ENCODE results near the gene CSTPP1. TPM values are rescaled to one million over a fixed set of nuclear protein-coding genes. Genes with fewer than 3 reads are reported as not detected.

The CSTPP1 gene
- total and polyA plus RNA-seq, 2 donors (not counting 1 experiment from before 2014, with no cell fraction given) = 15.5 to 34.1 TPM

DNA sequence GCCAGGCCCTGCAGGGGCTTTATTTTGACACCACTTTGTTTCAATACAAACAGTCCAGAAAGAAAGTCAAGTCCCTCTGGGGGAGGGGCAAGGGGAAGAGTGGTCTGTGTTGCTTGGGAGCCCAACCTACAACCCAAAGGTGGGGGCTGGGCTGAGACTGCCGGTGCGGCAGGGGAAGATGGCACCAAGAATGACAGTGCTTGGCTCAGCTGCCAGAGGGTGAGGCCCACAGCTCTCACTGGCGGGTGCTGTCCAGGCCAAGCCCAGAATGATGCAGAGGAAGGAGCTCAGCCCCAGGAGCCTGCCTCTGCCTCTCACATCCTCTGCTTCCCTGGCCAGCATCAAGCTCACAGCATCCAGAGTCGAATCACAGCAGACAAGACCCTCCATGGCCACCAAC, 227.8 kb downstream of the CSTPP1 start:
- TF ChIP-seq EZH2 (IDR thresholded peaks at IDR 0.05; ENCODE audit: low read length, missing control alignments) (no peak), CTCF (conservative IDR thresholded peaks at IDR 0.05 in 1 of 2, IDR thresholded peaks at IDR 0.05 in 1 of 2; ENCODE audit: low read depth in 1 of 2, low read length in 2 of 2) (no peak)
- H3K79me2 ChIP-seq (ENCODE audit: control insufficient read depth, insufficient read depth, low read length) = peaks cover 1% of the 10 kb centered on the region
- no peak overlapping the region for H3K4me3 ChIP-seq (replicated peaks in 1 of 4; ENCODE audit: control extremely low read depth in 1 of 4, insufficient read depth in 1 of 4, low read depth in 3 of 4, low read length in 4 of 4)
- H3K36me3 ChIP-seq (ENCODE audit: control insufficient read depth, insufficient read depth, low read length) = peaks cover 31% of the 10 kb centered on the region
- no peaks in the 10 kb centered on the region for H3K4me1 ChIP-seq (ENCODE audit: control insufficient read depth, extremely low read depth, insufficient read depth, low read length)
- no peak overlapping the region for H3K9ac ChIP-seq (ENCODE audit: insufficient read depth, low read length)
- no peaks in the 10 kb centered on the region for H3K9me3 ChIP-seq (ENCODE audit: control insufficient read depth, insufficient read depth, low read depth, low read length)
- DNase-seq (ENCODE audit: low read depth in 2 of 2) = no peak
- H4K20me1 ChIP-seq (ENCODE audit: control insufficient read depth, extremely low read depth, insufficient read depth, low read length) = no peaks in the 10 kb centered on the region
- no peak overlapping the region for H3K27ac ChIP-seq (ENCODE audit: insufficient read depth, low read length)
- H3K4me2 ChIP-seq (ENCODE audit: extremely low read depth, insufficient read depth, low read length) = no peak overlapping the region
- H3K27me3 ChIP-seq (ENCODE audit: control insufficient read depth, insufficient read depth, low read length) = no peaks in the 10 kb centered on the region
- H2AFZ ChIP-seq (ENCODE audit: low read length) = no peak overlapping the region

DNA sequence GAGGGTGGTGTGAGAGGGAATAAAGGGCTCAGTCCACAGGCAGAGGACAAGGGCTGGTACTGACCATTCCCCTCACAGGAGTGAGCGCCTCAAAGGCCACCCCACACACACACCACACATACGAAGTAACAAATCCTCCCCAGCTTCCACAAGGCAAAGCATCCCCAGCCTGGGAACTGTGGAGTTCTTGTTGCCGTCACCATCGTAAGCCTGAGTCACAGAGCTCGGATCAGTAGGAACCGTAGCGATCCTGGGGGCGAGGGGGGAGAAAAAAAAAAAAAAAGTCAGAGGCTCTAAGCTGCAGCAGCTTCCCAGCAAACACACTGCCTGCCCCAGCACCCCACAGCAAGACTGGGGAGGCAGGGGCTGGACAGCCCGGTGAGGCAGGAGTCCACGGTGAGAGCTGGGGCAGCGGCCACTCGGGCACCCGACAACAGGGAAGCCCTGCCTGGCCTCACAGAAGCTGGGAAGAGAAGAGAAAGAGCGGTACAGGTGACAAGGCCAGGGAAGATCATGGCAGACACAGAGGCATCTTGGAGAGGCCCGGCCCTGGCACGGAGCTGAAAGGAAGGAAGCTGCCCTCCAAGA, 228.8 kb downstream of the CSTPP1 start:
- H3K9me3 ChIP-seq (ENCODE audit: control insufficient read depth, insufficient read depth, low read depth, low read length) = no peaks in the 10 kb centered on the region
- TF ChIP-seq EZH2 (IDR thresholded peaks at IDR 0.05; ENCODE audit: low read length, missing control alignments) = no peak
- no peak for TF ChIP-seq CTCF (conservative IDR thresholded peaks at IDR 0.05 in 1 of 2, IDR thresholded peaks at IDR 0.05 in 1 of 2; ENCODE audit: low read depth in 1 of 2, low read length in 2 of 2)
- no peak overlapping the region for H3K4me3 ChIP-seq (replicated peaks in 1 of 4; ENCODE audit: control extremely low read depth in 1 of 4, insufficient read depth in 1 of 4, low read depth in 3 of 4, low read length in 4 of 4)
- H4K20me1 ChIP-seq (ENCODE audit: control insufficient read depth, extremely low read depth, insufficient read depth, low read length) = no peaks in the 10 kb centered on the region
- no peak overlapping the region for H3K27ac ChIP-seq (ENCODE audit: insufficient read depth, low read length)
- H3K27me3 ChIP-seq (ENCODE audit: control insufficient read depth, insufficient read depth, low read length) = no peaks in the 10 kb centered on the region
- peaks cover 32% of the 10 kb centered on the region for H3K36me3 ChIP-seq (ENCODE audit: control insufficient read depth, insufficient read depth, low read length)
- H3K9ac ChIP-seq (ENCODE audit: insufficient read depth, low read length) = no peak overlapping the region
- peaks cover 4% of the 10 kb centered on the region for H3K79me2 ChIP-seq (ENCODE audit: control insufficient read depth, insufficient read depth, low read length)
- H2AFZ ChIP-seq (ENCODE audit: low read length) = no peak overlapping the region
- H3K4me1 ChIP-seq (ENCODE audit: control insufficient read depth, extremely low read depth, insufficient read depth, low read length) = no peaks in the 10 kb centered on the region
- no peak overlapping the region for H3K4me2 ChIP-seq (ENCODE audit: extremely low read depth, insufficient read depth, low read length)
- no peak for DNase-seq (ENCODE audit: low read depth in 2 of 2)

DNA sequence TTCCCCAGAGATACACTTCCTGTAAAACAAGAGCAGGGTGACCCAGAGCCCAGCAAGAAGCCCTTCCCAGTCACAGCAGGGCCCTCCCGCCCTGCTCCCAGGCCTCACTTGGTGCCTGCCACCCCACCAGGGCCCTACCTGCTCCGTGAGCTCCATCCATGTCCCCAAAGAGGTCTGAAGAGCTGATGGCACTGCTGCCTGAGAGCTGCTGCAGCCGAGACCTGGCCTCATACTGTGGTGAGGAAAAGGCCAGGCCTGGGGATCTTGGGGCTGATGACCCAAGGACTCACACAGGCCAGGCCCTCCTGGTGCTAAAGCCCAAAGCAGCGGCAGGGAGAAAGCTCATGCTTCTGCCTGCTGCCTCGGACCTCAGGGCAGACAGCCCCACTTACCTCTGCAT, 229.8 kb downstream of the CSTPP1 start:
- TF ChIP-seq EZH2 (IDR thresholded peaks at IDR 0.05; ENCODE audit: low read length, missing control alignments) (no peak), CTCF (conservative IDR thresholded peaks at IDR 0.05 in 1 of 2, IDR thresholded peaks at IDR 0.05 in 1 of 2; ENCODE audit: low read depth in 1 of 2, low read length in 2 of 2) (no peak)
- no peak overlapping the region for H2AFZ ChIP-seq (ENCODE audit: low read length)
- H3K36me3 ChIP-seq (ENCODE audit: control insufficient read depth, insufficient read depth, low read length) = peaks cover 33% of the 10 kb centered on the region
- H3K79me2 ChIP-seq (ENCODE audit: control insufficient read depth, insufficient read depth, low read length) = peaks cover 4% of the 10 kb centered on the region
- H3K27ac ChIP-seq (ENCODE audit: insufficient read depth, low read length) = no peak overlapping the region
- no peak overlapping the region for H3K4me3 ChIP-seq (replicated peaks in 1 of 4; ENCODE audit: control extremely low read depth in 1 of 4, insufficient read depth in 1 of 4, low read depth in 3 of 4, low read length in 4 of 4)
- no peaks in the 10 kb centered on the region for H3K9me3 ChIP-seq (ENCODE audit: control insufficient read depth, insufficient read depth, low read depth, low read length)
- no peaks in the 10 kb centered on the region for H3K27me3 ChIP-seq (ENCODE audit: control insufficient read depth, insufficient read depth, low read length)
- H3K9ac ChIP-seq (ENCODE audit: insufficient read depth, low read length) = no peak overlapping the region
- H3K4me2 ChIP-seq (ENCODE audit: extremely low read depth, insufficient read depth, low read length) = no peak overlapping the region
- no peak for DNase-seq (ENCODE audit: low read depth in 2 of 2)
- no peaks in the 10 kb centered on the region for H3K4me1 ChIP-seq (ENCODE audit: control insufficient read depth, extremely low read depth, insufficient read depth, low read length)
- no peaks in the 10 kb centered on the region for H4K20me1 ChIP-seq (ENCODE audit: control insufficient read depth, extremely low read depth, insufficient read depth, low read length)
